Natural killer cell (primary cell): ENCODE measurements around the gene COQ8A. TPM values are rescaled to one million over a fixed set of nuclear protein-coding genes. Genes with fewer than 3 reads are reported as not detected.
A peak's percentile ranks its signal among the peaks of the same experiment; 100 is the strongest.

Experiments used
- ATAC-seq, 3 donors: fragments of 150-1000 bp in 2 of 3; fragments of 200-7000 bp in 1 of 3; cut with Tn5 transposase; 1 replicate in 1 of 3; 2 replicates in 2 of 3; pipeline ENCODE4 v1.10.0; 2021; ENCODE audit warnings: mild to moderate bottlenecking in 2 of 3, moderate library complexity in 2 of 3
- DNase-seq, 2 donors: peaks; one replicate each; pipeline versions ENCODE4 v3.0.0 to v3.0.0-alpha.2; 2013 to 2021; ENCODE audit warnings: mixed read lengths in 1 of 2
- H3K27ac ChIP-seq: one replicate; pipeline ENCODE4 v1.5.1; 2013; ENCODE audit warnings: mild to moderate bottlenecking, low read length
- H3K27me3 ChIP-seq: one replicate; pipeline ENCODE4 v1.6.1; 2013; ENCODE audit warnings: low read length; ENCODE audit not compliant: control insufficient read depth, insufficient read depth
- H3K36me3 ChIP-seq: one replicate; pipeline ENCODE4 v1.6.1; 2013; ENCODE audit warnings: low read length; ENCODE audit not compliant: control insufficient read depth, insufficient read depth
- H3K4me1 ChIP-seq: one replicate; pipeline ENCODE4 v1.6.1; 2013; ENCODE audit warnings: low read length; ENCODE audit not compliant: control insufficient read depth, insufficient read depth
- H3K4me3 ChIP-seq: one replicate; pipeline ENCODE4 v1.5.1; 2013; ENCODE audit warnings: low read length
- H3K9me3 ChIP-seq: one replicate; pipeline ENCODE4 v1.6.1; 2013; ENCODE audit warnings: low read length; ENCODE audit not compliant: control insufficient read depth, insufficient read depth
- H3K27ac Mint-ChIP-seq, 2 donors: one replicate each; pipeline ENCODE4 v1.8.0; 2022; ENCODE audit warnings: mild to moderate bottlenecking in 2 of 2, mixed read lengths in 2 of 2, moderate library complexity in 1 of 2
- H3K27me3 Mint-ChIP-seq, 2 donors: one replicate each; pipeline ENCODE4 v1.8.0; 2022; ENCODE audit warnings: low read depth in 2 of 2, mixed read lengths in 2 of 2
- H3K36me3 Mint-ChIP-seq: one replicate; pipeline ENCODE4 v1.8.0; 2022; ENCODE audit warnings: mixed read lengths
- H3K4me1 Mint-ChIP-seq, 2 donors: one replicate each; pipeline ENCODE4 v1.8.0; 2022; ENCODE audit warnings: mixed read lengths in 2 of 2
- H3K4me3 Mint-ChIP-seq: one replicate; pipeline ENCODE4 v1.8.0; 2022; ENCODE audit warnings: mild to moderate bottlenecking, moderate library complexity, mixed read lengths
- H3K9me3 Mint-ChIP-seq, 2 donors: one replicate each; pipeline ENCODE4 v1.8.0; 2022; ENCODE audit warnings: mixed read lengths in 2 of 2
- WGBS: methylation state at CpG from one replicate; pipeline ENCODE4 v1.1.7; 2013; ENCODE audit warnings: missing lambda C conversion rate; ENCODE audit not compliant: insufficient coverage; 5-methylcytosine and 5-hydroxymethylcytosine counted together
- intact Hi-C: fragments of 100-400 bp; cut with micrococcal nuclease; formaldehyde crosslinking; loops from one replicate; pipeline ENCODE4 v1.14.2; 2022
- total RNA-seq, 4 donors: library from RNA; stranded (reverse); fragments of 120-200 nt in 1 of 4; gene quantifications; one replicate each; pipeline versions ENCODE4 v1.2.3 to v1.2.4, GENCODE V29; 2013 to 2022
- TF ChIP-seq, protein P1 (sequence below): fragments of 200-600 bp; IDR thresholded peaks from one replicate; pipeline ENCODE4 v1.8.0; 2022; ENCODE audit warnings: antibody characterized with exemption

The COQ8A gene
- total RNA-seq, 3 donors from 2014 or later (not counting 1 experiment from before 2014, with no cell fraction given): 42.9 to 59.7 (median 56.2) TPM

DNA sequence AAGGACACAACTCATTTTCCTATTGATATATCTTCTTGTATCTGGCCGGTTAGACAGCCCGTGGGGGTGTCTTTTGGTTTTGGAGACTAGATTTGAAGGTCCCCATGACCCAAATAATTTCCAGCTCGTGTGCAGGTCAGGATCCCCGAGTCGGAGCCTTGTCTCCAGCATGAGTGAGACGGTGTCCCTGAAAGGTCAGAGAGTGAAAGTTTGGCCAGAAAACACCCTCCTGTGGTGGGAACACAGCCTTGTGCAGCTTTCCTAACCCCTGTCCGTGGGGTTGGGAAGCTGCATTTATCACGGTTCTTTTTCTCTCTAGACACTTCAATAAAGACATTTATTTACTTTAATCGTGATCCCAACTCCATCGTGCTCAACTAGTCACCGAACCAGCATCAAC, 17.6 kb downstream of the COQ8A start:
- Histone ChIP-seq H3K36me3 (no peaks in the 10 kb centered on the region), H3K9me3 (no peaks in the 10 kb centered on the region), H3K27me3 (no peaks in the 10 kb centered on the region), H3K4me3 (no peak overlapping the region), H3K27ac (no peak overlapping the region), H3K4me1 (no peaks in the 10 kb centered on the region)
- no peaks in the 10 kb centered on the region for H3K27me3 Mint-ChIP-seq
- TF ChIP-seq, protein P1, sequence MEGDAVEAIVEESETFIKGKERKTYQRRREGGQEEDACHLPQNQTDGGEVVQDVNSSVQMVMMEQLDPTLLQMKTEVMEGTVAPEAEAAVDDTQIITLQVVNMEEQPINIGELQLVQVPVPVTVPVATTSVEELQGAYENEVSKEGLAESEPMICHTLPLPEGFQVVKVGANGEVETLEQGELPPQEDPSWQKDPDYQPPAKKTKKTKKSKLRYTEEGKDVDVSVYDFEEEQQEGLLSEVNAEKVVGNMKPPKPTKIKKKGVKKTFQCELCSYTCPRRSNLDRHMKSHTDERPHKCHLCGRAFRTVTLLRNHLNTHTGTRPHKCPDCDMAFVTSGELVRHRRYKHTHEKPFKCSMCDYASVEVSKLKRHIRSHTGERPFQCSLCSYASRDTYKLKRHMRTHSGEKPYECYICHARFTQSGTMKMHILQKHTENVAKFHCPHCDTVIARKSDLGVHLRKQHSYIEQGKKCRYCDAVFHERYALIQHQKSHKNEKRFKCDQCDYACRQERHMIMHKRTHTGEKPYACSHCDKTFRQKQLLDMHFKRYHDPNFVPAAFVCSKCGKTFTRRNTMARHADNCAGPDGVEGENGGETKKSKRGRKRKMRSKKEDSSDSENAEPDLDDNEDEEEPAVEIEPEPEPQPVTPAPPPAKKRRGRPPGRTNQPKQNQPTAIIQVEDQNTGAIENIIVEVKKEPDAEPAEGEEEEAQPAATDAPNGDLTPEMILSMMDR: no peak
- ATAC-seq: no peak
- H3K27ac Mint-ChIP-seq: peak overlapping the region in 1 of 2 donors; percentile 68
- peaks cover 36 to 45% of the 10 kb centered on the region in 2 donors for H3K4me1 Mint-ChIP-seq
- H3K36me3 Mint-ChIP-seq: no peaks in the 10 kb centered on the region
- no peak for DNase-seq
- WGBS: 95% methylated on average over 11 of the region's 11 CpGs
- no peak overlapping the region for H3K4me3 Mint-ChIP-seq
- H3K9me3 Mint-ChIP-seq: peaks cover 2 to 4% of the 10 kb centered on the region in 2 donors
- intact Hi-C loops: no loop called here

DNA sequence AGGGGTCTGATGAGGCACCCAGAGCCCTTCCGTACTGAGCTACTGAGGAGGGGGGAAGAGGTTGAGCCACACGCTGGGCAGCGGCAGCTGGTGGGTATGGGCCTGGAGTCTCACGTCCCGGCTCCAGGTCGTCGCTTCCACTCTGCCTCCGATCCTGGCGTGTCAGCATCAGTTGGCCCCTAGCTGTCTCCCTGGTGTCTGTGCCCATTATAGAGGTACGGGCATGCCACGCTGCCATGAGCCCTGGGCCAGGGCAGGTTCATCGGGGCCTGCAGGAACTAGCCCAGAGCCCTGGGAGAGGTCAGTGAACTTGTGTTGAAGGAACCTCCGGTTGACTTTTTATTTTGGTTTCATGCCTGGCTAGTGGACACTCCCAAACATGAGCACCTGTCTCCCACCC, 18.2 kb downstream of the COQ8A start:
- Mint-ChIP-seq H3K27me3 (no peaks in the 10 kb centered on the region), H3K4me3 (no peak overlapping the region), H3K27ac (no peak overlapping the region), H3K36me3 (no peaks in the 10 kb centered on the region), H3K9me3 (peaks cover 2 to 4% of the 10 kb centered on the region in 2 donors), H3K4me1 (peaks cover 35 to 42% of the 10 kb centered on the region in 2 donors)
- DNase-seq (no peak), ATAC-seq (no peak)
- Histone ChIP-seq H3K4me3 (no peak overlapping the region), H3K27ac (no peak overlapping the region), H3K9me3 (no peaks in the 10 kb centered on the region), H3K27me3 (no peaks in the 10 kb centered on the region), H3K36me3 (no peaks in the 10 kb centered on the region), H3K4me1 (no peaks in the 10 kb centered on the region)
- TF ChIP-seq, protein P1: no peak
- WGBS: 98% methylated on average over 13 of the region's 13 CpGs
- intact Hi-C loops: no loop called here

DNA sequence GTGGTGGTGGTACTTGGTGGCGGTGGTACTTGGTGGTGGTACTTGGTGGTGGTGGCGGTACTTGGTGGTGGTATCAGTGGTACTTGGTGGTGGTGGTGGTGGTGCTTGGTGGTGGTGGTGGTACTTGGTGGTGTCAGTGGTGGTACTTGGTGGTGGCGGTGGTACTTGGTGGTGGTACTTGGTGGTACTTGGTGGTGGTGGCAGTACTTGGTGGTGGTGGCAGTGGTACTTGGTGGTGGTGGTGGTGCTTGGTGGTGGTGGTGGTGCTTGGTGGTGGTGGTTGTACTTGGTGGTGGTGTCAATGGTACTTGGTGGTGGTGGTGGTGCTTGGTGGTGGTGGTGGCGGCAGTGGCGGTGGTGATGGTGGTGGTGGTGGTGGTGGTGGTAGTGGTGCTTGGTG, 20.2 kb downstream of the COQ8A start:
- H3K4me3 Mint-ChIP-seq: no peak overlapping the region
- Histone ChIP-seq H3K4me1 (no peaks in the 10 kb centered on the region), H3K27me3 (no peaks in the 10 kb centered on the region), H3K27ac (no peak overlapping the region), H3K36me3 (peaks cover 5% of the 10 kb centered on the region), H3K9me3 (no peaks in the 10 kb centered on the region), H3K4me3 (no peak overlapping the region)
- no peaks in the 10 kb centered on the region for H3K27me3 Mint-ChIP-seq
- H3K36me3 Mint-ChIP-seq: no peaks in the 10 kb centered on the region
- peaks cover 23 to 36% of the 10 kb centered on the region in 2 donors for H3K4me1 Mint-ChIP-seq
- intact Hi-C loops: no loop called here
- TF ChIP-seq, protein P1: no peak
- 73% methylated on average over 4 of the region's 5 CpGs for WGBS
- DNase-seq (no peak), ATAC-seq (peak in 1 of 3 donors; percentile 14)
- peak overlapping the region in 1 of 2 donors; percentile 34 for H3K27ac Mint-ChIP-seq
- peaks cover 2 to 4% of the 10 kb centered on the region in 2 donors for H3K9me3 Mint-ChIP-seq
